Retinal pigment epithelial cell (primary cell): Measurements from ENCODE around the gene CRIP2.

Experiments used
- DNase-seq: peaks from one replicate; pipeline ENCODE4 v3.0.0-alpha.2; 2010; ENCODE audit warnings: low read depth
- H3K4me3 ChIP-seq: 2 replicates; pipeline ENCODE4 v1.5.1; 2011; ENCODE audit warnings: mild to moderate bottlenecking, low read length, control low read depth, moderate library complexity
- TF ChIP-seq, protein P1 (sequence below): conservative IDR thresholded peaks from 2 replicates; pipeline ENCODE4 v1.5.1; 2011; ENCODE audit warnings: low read depth, low read length, control low read depth, inconsistent platforms

The CRIP2 gene

DNA sequence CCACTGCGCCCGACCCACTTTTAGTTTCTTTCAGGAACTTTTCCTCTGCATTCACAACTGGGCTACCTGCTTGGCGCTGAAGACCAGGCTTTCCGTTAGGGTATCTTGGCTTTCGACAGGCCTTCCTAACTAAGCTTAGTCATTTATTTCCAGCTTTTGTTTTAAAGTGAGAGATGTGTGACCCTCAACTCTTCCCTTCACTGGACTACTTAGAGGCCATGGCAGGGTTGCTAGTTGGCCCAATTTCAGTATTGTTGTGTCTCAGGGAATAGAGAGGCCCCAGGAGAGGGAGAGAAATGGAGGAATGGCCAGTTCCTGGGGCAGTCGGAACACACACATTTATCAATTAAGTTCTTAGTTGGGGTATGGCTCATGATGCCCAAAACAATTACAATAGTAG, 44.6 kb upstream of the CRIP2 start:
- TF ChIP-seq, protein P1, sequence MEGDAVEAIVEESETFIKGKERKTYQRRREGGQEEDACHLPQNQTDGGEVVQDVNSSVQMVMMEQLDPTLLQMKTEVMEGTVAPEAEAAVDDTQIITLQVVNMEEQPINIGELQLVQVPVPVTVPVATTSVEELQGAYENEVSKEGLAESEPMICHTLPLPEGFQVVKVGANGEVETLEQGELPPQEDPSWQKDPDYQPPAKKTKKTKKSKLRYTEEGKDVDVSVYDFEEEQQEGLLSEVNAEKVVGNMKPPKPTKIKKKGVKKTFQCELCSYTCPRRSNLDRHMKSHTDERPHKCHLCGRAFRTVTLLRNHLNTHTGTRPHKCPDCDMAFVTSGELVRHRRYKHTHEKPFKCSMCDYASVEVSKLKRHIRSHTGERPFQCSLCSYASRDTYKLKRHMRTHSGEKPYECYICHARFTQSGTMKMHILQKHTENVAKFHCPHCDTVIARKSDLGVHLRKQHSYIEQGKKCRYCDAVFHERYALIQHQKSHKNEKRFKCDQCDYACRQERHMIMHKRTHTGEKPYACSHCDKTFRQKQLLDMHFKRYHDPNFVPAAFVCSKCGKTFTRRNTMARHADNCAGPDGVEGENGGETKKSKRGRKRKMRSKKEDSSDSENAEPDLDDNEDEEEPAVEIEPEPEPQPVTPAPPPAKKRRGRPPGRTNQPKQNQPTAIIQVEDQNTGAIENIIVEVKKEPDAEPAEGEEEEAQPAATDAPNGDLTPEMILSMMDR, result no peak
- DNase-seq, result no peak
- H3K4me3 ChIP-seq, result no peak overlapping the region

DNA sequence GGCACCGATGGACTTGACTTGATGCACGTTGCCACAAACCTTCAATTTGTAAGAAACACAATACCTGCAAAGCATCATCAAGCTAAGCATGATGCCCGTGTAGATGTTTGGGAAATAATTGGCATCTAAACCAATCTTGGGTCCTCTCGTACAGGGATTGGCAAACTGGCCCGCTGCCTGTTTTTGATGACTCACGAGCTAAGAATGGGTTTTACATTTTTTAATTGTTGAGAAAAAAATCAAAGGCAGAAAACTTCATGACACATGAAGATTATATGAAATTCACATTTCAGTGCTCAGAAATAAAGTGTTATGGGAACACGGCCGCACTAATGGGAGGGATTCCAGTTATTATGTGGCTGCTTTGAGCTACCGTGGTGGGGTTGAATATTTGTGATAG, 44.1 kb upstream of the CRIP2 start:
- peak; percentile 86 for DNase-seq
- TF ChIP-seq, protein P1, result no peak
- H3K4me3 ChIP-seq, result no peak overlapping the region

DNA sequence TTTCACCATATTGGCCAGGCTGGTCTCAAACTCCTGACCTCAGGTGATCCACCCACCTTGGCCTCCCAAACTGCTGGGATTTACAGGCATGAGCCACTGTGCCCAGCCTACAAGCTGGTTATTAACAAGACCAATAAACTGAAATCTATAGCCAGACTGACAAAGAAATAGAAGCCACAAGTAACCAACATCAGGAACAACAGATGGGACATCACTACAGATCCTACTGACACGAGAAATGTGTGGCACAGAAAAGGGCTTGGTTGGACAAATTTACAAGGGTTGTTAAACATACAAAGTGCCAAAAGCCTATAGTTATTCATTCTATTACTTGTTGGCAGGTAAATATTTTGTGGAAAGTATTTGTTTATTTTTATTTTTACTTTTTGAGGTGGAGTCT, 43.4 kb upstream of the CRIP2 start:
- TF ChIP-seq, protein P1, result no peak
- no peak overlapping the region for H3K4me3 ChIP-seq
- DNase-seq, result no peak

DNA sequence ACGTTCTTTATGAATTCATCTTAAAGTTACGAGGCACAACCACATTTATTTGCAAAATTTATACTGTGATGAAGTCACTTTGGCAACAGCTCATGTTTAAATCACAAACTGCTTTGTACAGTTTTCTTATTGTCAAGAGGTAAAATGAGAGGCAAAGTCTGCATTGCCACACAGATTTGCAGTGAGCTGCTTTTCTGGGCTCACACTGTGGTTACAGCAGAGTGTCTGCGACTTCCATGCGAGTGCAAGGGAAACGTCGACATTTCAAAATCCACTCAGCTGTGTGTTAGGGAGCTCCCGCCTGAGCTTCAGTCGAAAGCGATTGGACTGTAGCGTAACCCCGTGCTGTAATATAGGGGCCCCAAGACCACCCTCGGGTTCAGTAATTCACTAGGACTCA, 42.0 kb upstream of the CRIP2 start:
- no peak for DNase-seq

DNA sequence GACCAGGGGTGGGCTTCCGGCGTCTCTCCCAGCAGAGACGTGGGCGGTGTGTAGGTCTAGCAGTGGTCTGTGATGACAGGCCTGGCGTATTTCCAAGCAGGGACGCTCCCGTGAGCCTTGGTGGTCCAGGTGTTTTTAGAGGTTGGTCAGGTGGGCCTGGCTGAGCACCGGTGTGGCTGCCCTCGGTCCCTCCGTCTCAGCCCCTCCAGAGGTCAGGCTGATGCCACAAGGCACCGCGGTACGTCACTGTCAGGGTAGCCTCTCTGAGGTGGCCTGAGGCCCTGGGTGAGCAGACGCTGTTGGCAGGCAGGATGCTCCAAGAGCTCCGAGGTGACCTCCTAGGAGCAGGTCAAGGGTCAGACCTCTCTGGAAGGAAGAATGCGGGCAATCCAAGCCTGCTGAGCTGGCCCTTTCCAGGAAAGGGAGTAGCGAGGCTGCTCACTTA, 41.4 kb upstream of the CRIP2 start:
- TF ChIP-seq, protein P1, result no peak
- H3K4me3 ChIP-seq, result no peak overlapping the region
- no peak for DNase-seq

More for the DNA sequence above, 42.0 kb upstream of the CRIP2 start:
- TF ChIP-seq, protein P1, result no peak
- H3K4me3 ChIP-seq, result no peak overlapping the region

DNA sequence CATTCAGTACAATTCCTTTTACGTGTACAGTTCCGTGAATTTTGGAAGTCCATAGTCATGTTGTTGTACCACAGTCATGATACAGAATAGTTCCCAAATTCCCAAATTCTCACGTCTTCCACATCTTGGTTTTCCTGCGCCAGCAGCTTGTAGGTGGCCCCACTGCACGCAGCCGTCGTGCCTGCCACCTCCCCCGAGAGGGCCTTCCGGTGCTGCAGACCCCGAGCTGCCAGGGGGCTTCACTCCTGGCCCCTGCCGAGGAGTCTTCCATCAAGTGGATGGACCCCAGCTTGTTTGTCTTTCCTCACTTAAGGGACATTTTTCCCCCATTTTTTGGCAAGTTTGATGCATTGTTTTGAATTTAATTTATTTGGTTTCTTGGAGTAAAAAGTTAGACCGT, 38.2 kb upstream of the CRIP2 start:
- H3K4me3 ChIP-seq, result no peak overlapping the region
- TF ChIP-seq, protein P1, result no peak
- DNase-seq, result no peak

DNA sequence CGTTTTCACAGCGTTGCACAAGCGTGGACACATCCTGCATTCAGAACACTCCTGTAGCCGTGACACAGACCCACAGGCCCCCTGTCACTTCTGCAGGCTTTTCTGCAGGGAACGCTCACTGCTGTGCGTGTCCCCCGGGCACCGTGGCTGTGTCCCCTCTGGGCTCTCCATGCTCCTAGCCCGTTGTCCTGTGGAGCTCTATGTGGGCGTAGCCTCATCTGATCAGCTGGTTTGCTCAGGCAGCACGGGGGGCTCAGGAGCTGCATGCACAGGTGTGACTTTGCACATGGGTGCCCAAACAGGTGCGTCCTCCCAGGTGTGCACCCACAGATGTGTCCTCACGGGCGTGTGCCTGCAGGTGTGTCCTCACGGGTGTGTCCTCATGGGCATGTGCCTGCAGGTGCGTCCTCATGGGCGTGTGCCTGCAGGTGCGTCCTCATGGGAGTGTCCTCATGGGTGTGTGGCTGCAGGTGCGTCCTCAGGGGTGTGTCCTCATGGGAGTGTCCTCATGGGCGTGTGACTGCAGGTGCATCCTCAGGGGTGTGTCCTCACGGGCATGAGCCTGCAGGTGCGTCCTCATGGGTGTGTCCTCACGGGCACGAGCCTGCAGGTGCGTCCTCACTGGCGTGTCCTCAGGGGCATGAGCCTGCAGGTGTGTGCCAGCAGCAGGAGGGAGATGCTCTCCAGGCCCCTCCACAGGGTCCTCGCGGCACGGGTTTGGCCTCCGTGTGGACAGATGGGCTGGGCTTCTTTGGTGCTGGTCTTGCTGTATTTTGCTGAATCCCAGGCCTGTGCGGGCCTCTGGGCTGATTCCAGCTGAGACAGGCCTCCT, 37.5 kb upstream of the CRIP2 start:
- TF ChIP-seq, protein P1, result no peak
- no peak overlapping the region for H3K4me3 ChIP-seq

More for the DNA sequence above, 37.5 kb upstream of the CRIP2 start:
- DNase-seq, result no peak
